HepG2 (cell line): ENCODE data around the gene OVCA2. TPM values are rescaled to one million over a fixed set of nuclear protein-coding genes. Genes with fewer than 3 reads are reported as not detected.

ENCODE experiments used
- ATAC-seq: fragments of 200-7000 bp; cut with Tn5 transposase; 3 replicates; pipeline ENCODE4 v1.9.1; 2020; ENCODE audit warnings: mild to moderate bottlenecking, moderate library complexity
- BruUV-seq: library from RNA; stranded (reverse); fragments of 400-500 nt; replicated peaks from 2 replicates; lab custom pipeline; 2021; lab: Mats Ljungman, UMichigan
- CTCF ChIA-PET: fragments of 300-600 bp; formaldehyde crosslinking; extraction: SDS; loops from one replicate; lab custom pipeline; 2021; ENCODE audit warnings: low total read pairs, inconsistent platforms, low intra/inter-chr PET ratio; lab: Yijun Ruan, JAX
- POLR2A ChIA-PET: fragments of 350-600 bp; sonication (Branson Sonifier 250); formaldehyde crosslinking; loops from one replicate; lab custom pipeline; 2020; ENCODE audit warnings: antibody characterized with exemption, inconsistent platforms; lab: Yijun Ruan, JAX
- DNase-seq: peaks from one replicate; pipeline ENCODE4 v3.0.0-alpha.2; 2015; ENCODE audit warnings: low spot score
- FAIRE-seq: peaks from 3 replicates; lab custom pipeline; 2011; peaks lifted over from hg19 to GRCh38; lab: Jason Lieb, UNC
- H2AFZ ChIP-seq: one replicate; pipeline ENCODE4 v1.6.1; 2011; ENCODE audit warnings: low read length, inconsistent platforms
- H3K27ac ChIP-seq: fragments of 300-600 bp; 3 replicates; pipeline ENCODE4 v1.8.0; 2011; ENCODE audit warnings: mixed run types, mild to moderate bottlenecking, mixed read lengths, low read length, inconsistent platforms; ENCODE audit not compliant: insufficient read depth; ENCODE audit errors: extremely low read length
- H3K27me3 ChIP-seq, 2 experiments: fragments of 200-600 bp in 1 of 2; 2 replicates in 1 of 2; 3 replicates in 1 of 2; pipeline versions ENCODE4 v1.6.0 to v1.8.0; 2011; ENCODE audit warnings: low read length in 2 of 2, mild to moderate bottlenecking in 2 of 2, moderate library complexity in 2 of 2, inconsistent platforms in 1 of 2; ENCODE audit not compliant: insufficient read depth in 2 of 2, control insufficient read depth in 1 of 2
- H3K36me3 ChIP-seq, 2 experiments: fragments of 200-600 bp in 1 of 2; replicated peaks in 1 of 2; 2 replicates in 1 of 2; 3 replicates in 1 of 2; pipeline versions ENCODE4 v1.5.1 to v1.8.0; 2011; ENCODE audit warnings: low read length in 2 of 2, inconsistent platforms in 1 of 2; ENCODE audit not compliant: insufficient read depth in 2 of 2, control insufficient read depth in 1 of 2
- H3K4me1 ChIP-seq: 2 replicates; pipeline ENCODE4 v1.5.1; 2012; ENCODE audit warnings: low read length, inconsistent platforms; ENCODE audit not compliant: insufficient read depth
- H3K4me2 ChIP-seq: 2 replicates; pipeline ENCODE4 v1.6.0; 2011; ENCODE audit warnings: low read depth, low read length, inconsistent platforms
- H3K4me3 ChIP-seq, 3 experiments: fragments of 200-600 bp in 1 of 3; sonication (generic), shearing (Covaris generic) in 1 of 3; replicated peaks in 1 of 3; 2 replicates each; pipeline ENCODE4 v1.5.1; 2011 to 2016; ENCODE audit warnings: low read length in 3 of 3, inconsistent platforms in 2 of 3, low read depth in 2 of 3, mild to moderate bottlenecking in 2 of 3, control low read depth in 1 of 3, mixed read lengths in 1 of 3; ENCODE audit not compliant: insufficient read depth in 1 of 3
- H3K79me2 ChIP-seq: one replicate; pipeline ENCODE4 v1.6.1; 2011; ENCODE audit warnings: low read length, inconsistent platforms; ENCODE audit not compliant: insufficient read depth
- H3K9ac ChIP-seq: 2 replicates; pipeline ENCODE4 v1.6.0; 2011; ENCODE audit warnings: mild to moderate bottlenecking, low read depth, low read length, inconsistent platforms; ENCODE audit not compliant: insufficient read depth
- H3K9me3 ChIP-seq: 2 replicates; pipeline ENCODE4 v1.5.1; 2012; ENCODE audit warnings: mild to moderate bottlenecking, low read length
- H4K20me1 ChIP-seq: 2 replicates; pipeline ENCODE4 v1.6.0; 2011; ENCODE audit warnings: inconsistent platforms, mild to moderate bottlenecking, low read length, moderate library complexity; ENCODE audit not compliant: insufficient read depth
- CCDC6 ChIP-seq: sonication (generic); formaldehyde crosslinking; IDR thresholded peaks from 2 replicates; pipeline ENCODE4 v1.8.1; 2022; ENCODE audit warnings: mild to moderate bottlenecking, missing genetic modification reagents, moderate library complexity
- CEBPG ChIP-seq: IDR thresholded peaks from 2 replicates; pipeline ENCODE4 v1.6.1; 2016
- ELF4 ChIP-seq: sonication (generic); formaldehyde crosslinking; IDR thresholded peaks from 2 replicates; pipeline ENCODE4 v1.5.0; 2020; ENCODE audit warnings: missing genetic modification reagents, mild to moderate bottlenecking, moderate library complexity, borderline replicate concordance
- FOXM1 ChIP-seq: sonication (generic); formaldehyde crosslinking; IDR thresholded peaks from 2 replicates; pipeline ENCODE4 v1.5.0; 2020; ENCODE audit warnings: missing genetic modification reagents
- HNF1B ChIP-seq: sonication (generic); formaldehyde crosslinking; IDR thresholded peaks from 2 replicates; pipeline ENCODE4 v1.5.1; 2020; ENCODE audit warnings: mild to moderate bottlenecking, moderate library complexity, missing genetic modification reagents
- KLF12 ChIP-seq: sonication (generic); formaldehyde crosslinking; IDR thresholded peaks from 2 replicates; pipeline ENCODE4 v1.4.0; 2020; ENCODE audit warnings: missing genetic modification reagents, borderline replicate concordance
- NKX3-1 ChIP-seq: sonication (generic); formaldehyde crosslinking; IDR thresholded peaks from 2 replicates; pipeline ENCODE4 v1.5.0; 2020; ENCODE audit warnings: missing genetic modification reagents
- NONO ChIP-seq, 2 experiments: fragments of 450-650 bp in 1 of 2; sonication (generic) in 1 of 2; formaldehyde crosslinking in 1 of 2; IDR thresholded peaks in 1 of 2; conservative IDR thresholded peaks in 1 of 2; 2 replicates each; pipeline versions ENCODE4 v1.6.1 to v1.8.0; 2017 to 2022; ENCODE audit warnings: mild to moderate bottlenecking in 1 of 2, missing genetic modification reagents in 1 of 2, moderate library complexity in 1 of 2
- NRL ChIP-seq: sonication (generic); formaldehyde crosslinking; IDR thresholded peaks from 2 replicates; pipeline ENCODE4 v1.5.0; 2020; ENCODE audit warnings: missing genetic modification reagents, mild to moderate bottlenecking, moderate library complexity, borderline replicate concordance
- SKIL ChIP-seq: sonication (generic); formaldehyde crosslinking; IDR thresholded peaks from 2 replicates; pipeline ENCODE4 v1.8.0; 2022; ENCODE audit warnings: missing genetic modification reagents, mild to moderate bottlenecking, moderate library complexity, borderline replicate concordance
- STAT5B ChIP-seq: sonication (generic); formaldehyde crosslinking; IDR thresholded peaks from 2 replicates; pipeline ENCODE4 v1.4.0; 2020; ENCODE audit warnings: missing genetic modification reagents
- SUZ12 ChIP-seq: fragments of 150-350 bp; IDR thresholded peaks from 2 replicates; pipeline ENCODE4 v1.6.1; 2014; ENCODE audit warnings: low read depth, low read length
- THYN1 ChIP-seq: sonication (generic); formaldehyde crosslinking; IDR thresholded peaks from 2 replicates; pipeline ENCODE4 v1.8.1; 2023; ENCODE audit warnings: low read depth, mild to moderate bottlenecking, moderate library complexity, missing genetic modification reagents, borderline replicate concordance
- ZNF33A ChIP-seq: sonication (generic); formaldehyde crosslinking; IDR thresholded peaks from 2 replicates; pipeline ENCODE4 v1.5.1; 2020; ENCODE audit warnings: missing genetic modification reagents, mild to moderate bottlenecking, moderate library complexity, borderline replicate concordance
- ZNF496 ChIP-seq: sonication (generic); formaldehyde crosslinking; IDR thresholded peaks from 2 replicates; pipeline ENCODE4 v1.8.1; 2023; ENCODE audit warnings: mild to moderate bottlenecking, moderate library complexity, missing genetic modification reagents; ENCODE audit not compliant: insufficient replicate concordance
- ZNF776 ChIP-seq: sonication (generic); formaldehyde crosslinking; IDR thresholded peaks from 2 replicates; pipeline ENCODE4 v1.4.0; 2020; ENCODE audit warnings: mild to moderate bottlenecking, missing genetic modification reagents
- ZNF800 ChIP-seq: sonication (generic); formaldehyde crosslinking; IDR thresholded peaks from 2 replicates; pipeline ENCODE4 v1.4.0; 2020; ENCODE audit warnings: missing genetic modification reagents
- WGBS: methylation state at CpG from one replicate; pipeline ENCODE4 v1.1.6; 2017; ENCODE audit warnings: low lambda C conversion rate; 5-methylcytosine and 5-hydroxymethylcytosine counted together
- in situ Hi-C: cut with HindIII; loops from 2 replicates; pipeline ENCODE4 v1.10.0; 2017; ENCODE audit warnings: low pct_unique_long_range_greater_than_20kb; ENCODE audit not compliant: extremely low pct_ligation_motif_present
- intact Hi-C: fragments of 100-400 bp; cut with micrococcal nuclease; formaldehyde crosslinking; loops from one replicate; pipeline ENCODE4 v1.10.0; 2022; ENCODE audit not compliant: unreplicated experiment
- polyA plus RNA-seq, 8 experiments: library from polyadenylated mRNA; depleted of rRNA in 3 of 8; stranded (reverse) in 7 of 8; unstranded in 1 of 8; fragments of >200 nt; fragmentation: Illumina TruSeq in 4 of 8; extraction: Trizol in 4 of 8; gene quantifications; 2 replicates each; pipeline versions ENCODE4 v1.2.1 to v1.2.3, GENCODE V29; 2011 to 2016; ENCODE audit warnings: low read depth in 4 of 8, missing spikeins in 1 of 8, mixed read lengths in 1 of 8; ENCODE audit not compliant: insufficient read depth in 1 of 8
- total RNA-seq, 5 experiments: library from RNA; depleted of rRNA; stranded (reverse); fragments of >200 nt; fragmentation: Illumina TruSeq; extraction: Trizol; gene quantifications; 2 replicates each; pipeline ENCODE4 v1.2.3, GENCODE V29; 2016; ENCODE audit warnings: low read depth in 1 of 5

The OVCA2 gene
- total and polyA plus RNA-seq, 2 of the 13 experiments (the other 11 are each of a cell fraction or from before 2014, with no cell fraction given): 23.7 to 28.2 TPM

GRCh38 chr17:2016494-2016893 is 25.3 kb upstream of the OVCA2 start (continued):
- TF ChIP-seq HNF1B (CRISPR knock-in tag): no peak
- TF ChIP-seq FOXM1 (CRISPR knock-in tag): no peak

GRCh38 chr17:2017274-2017941 is 24.4 kb upstream of the OVCA2 start:
- ChIA-PET CTCF (no interaction called here), POLR2A (no interaction called here)
- FAIRE-seq (no peak), ATAC-seq (no peak; the same call in 2 of the 3 replicates), DNase-seq (no peak)
- H3K4me3 ChIP-seq: no peak overlapping the region
- no TSS peak for BruUV-seq
- H2AFZ ChIP-seq: no peak overlapping the region
- no peaks in the 10 kb centered on the region for H3K79me2 ChIP-seq
- no peak overlapping the region for H3K9ac ChIP-seq
- no peaks in the 10 kb centered on the region for H4K20me1 ChIP-seq
- H3K27ac ChIP-seq: no peak overlapping the region
- H3K4me1 ChIP-seq: no peaks in the 10 kb centered on the region
- in situ Hi-C loops: no loop called here
- no peak overlapping the region for H3K4me2 ChIP-seq
- no peaks in the 10 kb centered on the region for H3K36me3 ChIP-seq
- peaks cover 7 to 44% of the 10 kb centered on the region in 2 experiments for H3K27me3 ChIP-seq
- intact Hi-C loops: no loop called here
- WGBS: 64% methylated on average over 11 of the region's 19 CpGs
- H3K9me3 ChIP-seq: no peaks in the 10 kb centered on the region
- TF ChIP-seq ZNF800 (CRISPR knock-in tag): no peak
- no peak for TF ChIP-seq NRL (CRISPR knock-in tag)
- TF ChIP-seq CCDC6 (CRISPR knock-in tag): no peak
- no peak for TF ChIP-seq KLF12
- no peak for TF ChIP-seq ZNF776 (CRISPR knock-in tag)
- TF ChIP-seq SKIL (CRISPR knock-in tag): no peak
- no peak for TF ChIP-seq ZNF496 (CRISPR knock-in tag)
- no peak for TF ChIP-seq CEBPG (CRISPR knock-in tag)
- no peak for TF ChIP-seq SUZ12
- no peak for TF ChIP-seq NKX3-1 (CRISPR knock-in tag)
- no peak for TF ChIP-seq NONO (IDR thresholded peaks at IDR 0.05)
- no peak for TF ChIP-seq NONO (CRISPR knock-in tag; conservative IDR thresholded peaks at IDR 0.05)
- no peak for TF ChIP-seq ELF4
- TF ChIP-seq ZNF33A: no peak
- no peak for TF ChIP-seq STAT5B (CRISPR knock-in tag)
- TF ChIP-seq THYN1 (CRISPR knock-in tag): no peak
